H9 (cell line): ENCODE measurements around the gene CFAP54. TPM values are rescaled to one million over a fixed set of nuclear protein-coding genes. Genes with fewer than 3 reads are reported as not detected.

Source experiments
- DNase-seq: peaks from one replicate; pipeline ENCODE4 v3.0.0-alpha.2; 2017
- H2AFZ ChIP-seq: one replicate; pipeline ENCODE4 v1.6.1; 2013; ENCODE audit warnings: mild to moderate bottlenecking, low read length, control low read depth, moderate library complexity
- H2AK5ac ChIP-seq: 2 replicates; pipeline ENCODE4 v1.6.1; 2013; ENCODE audit warnings: low read length, control low read depth, mixed read lengths; ENCODE audit not compliant: insufficient read length
- H2BK120ac ChIP-seq: one replicate; pipeline ENCODE4 v1.6.1; 2013; ENCODE audit warnings: low read depth, mild to moderate bottlenecking, low read length, control low read depth, inconsistent platforms; ENCODE audit not compliant: poor library complexity, severe bottlenecking
- H2BK12ac ChIP-seq: 2 replicates; pipeline ENCODE4 v1.6.1; 2013; ENCODE audit warnings: low read length, control low read depth, mixed read lengths, low read depth; ENCODE audit not compliant: insufficient read length
- H2BK15ac ChIP-seq: 2 replicates; pipeline ENCODE4 v1.6.1; 2013; ENCODE audit warnings: low read depth, low read length, control low read depth
- H2BK20ac ChIP-seq: one replicate; pipeline ENCODE4 v1.6.1; 2013; ENCODE audit warnings: low read depth, mild to moderate bottlenecking, low read length, control low read depth, inconsistent platforms; ENCODE audit not compliant: poor library complexity, severe bottlenecking
- H2BK5ac ChIP-seq: 2 replicates; pipeline ENCODE4 v1.6.1; 2013; ENCODE audit warnings: low read length, control low read depth, mixed read lengths; ENCODE audit not compliant: insufficient read length
- H3K14ac ChIP-seq: 2 replicates; pipeline ENCODE4 v1.6.1; 2013; ENCODE audit warnings: low read length, control low read depth; ENCODE audit not compliant: insufficient read depth
- H3K18ac ChIP-seq: 2 replicates; pipeline ENCODE4 v1.6.1; 2013; ENCODE audit warnings: low read depth, mild to moderate bottlenecking, mixed read lengths, low read length, control low read depth; ENCODE audit not compliant: insufficient read length
- H3K23ac ChIP-seq: 2 replicates; pipeline ENCODE4 v1.6.1; 2013; ENCODE audit warnings: low read length, control low read depth, mixed read lengths, low read depth; ENCODE audit not compliant: insufficient read length
- H3K23me2 ChIP-seq: 2 replicates; pipeline ENCODE4 v1.6.1; 2013; ENCODE audit warnings: low read depth, mild to moderate bottlenecking, mixed read lengths, low read length, control low read depth; ENCODE audit not compliant: insufficient read length, poor library complexity, severe bottlenecking
- H3K27ac ChIP-seq: 2 replicates; pipeline ENCODE4 v1.5.1; 2013; ENCODE audit warnings: low read length, control low read depth, mixed read lengths, low read depth; ENCODE audit not compliant: insufficient read length
- H3K27me3 ChIP-seq: 2 replicates; pipeline ENCODE4 v1.6.1; 2013; ENCODE audit warnings: low read length, control low read depth, inconsistent platforms; ENCODE audit not compliant: insufficient read depth
- H3K4ac ChIP-seq: 2 replicates; pipeline ENCODE4 v1.6.1; 2013; ENCODE audit warnings: low read depth, mild to moderate bottlenecking, control low read depth, inconsistent platforms, low read length, moderate library complexity
- H3K4me1 ChIP-seq: 2 replicates; pipeline ENCODE4 v1.6.1; 2013; ENCODE audit warnings: low read length, control low read depth, inconsistent platforms; ENCODE audit not compliant: insufficient read depth
- H3K4me2 ChIP-seq: 2 replicates; pipeline ENCODE4 v1.6.1; 2013; ENCODE audit warnings: low read length, control low read depth, mixed read lengths; ENCODE audit not compliant: insufficient read length, insufficient read depth
- H3K56ac ChIP-seq: 2 replicates; pipeline ENCODE4 v1.6.1; 2013; ENCODE audit warnings: low read depth, mild to moderate bottlenecking, mixed read lengths, low read length, control low read depth; ENCODE audit not compliant: insufficient read length
- H3K79me1 ChIP-seq: 2 replicates; pipeline ENCODE4 v1.6.1; 2013; ENCODE audit warnings: low read depth, mild to moderate bottlenecking, moderate library complexity, low read length, control low read depth, inconsistent platforms; ENCODE audit not compliant: insufficient read depth, poor library complexity, severe bottlenecking
- H3K79me2 ChIP-seq: 2 replicates; pipeline ENCODE4 v1.6.1; 2013; ENCODE audit warnings: low read length, control low read depth, inconsistent platforms; ENCODE audit not compliant: insufficient read depth
- H3K9ac ChIP-seq: 2 replicates; pipeline ENCODE4 v1.6.1; 2013; ENCODE audit warnings: low read length, control low read depth, mixed read lengths; ENCODE audit not compliant: insufficient read length; ENCODE audit errors: extremely low read depth
- H3K9me3 ChIP-seq: one replicate; pipeline ENCODE4 v1.6.1; 2013; ENCODE audit warnings: low read depth, low read length, inconsistent platforms; ENCODE audit not compliant: control insufficient read depth
- H3T11ph ChIP-seq: one replicate; pipeline ENCODE4 v1.6.1; 2013; ENCODE audit warnings: mild to moderate bottlenecking, low read length, control low read depth, inconsistent platforms
- H4K20me1 ChIP-seq: one replicate; pipeline ENCODE4 v1.6.1; 2013; ENCODE audit not compliant: control insufficient read depth, insufficient read length, insufficient read depth
- H4K5ac ChIP-seq: 2 replicates; pipeline ENCODE4 v1.6.1; 2013; ENCODE audit warnings: low read depth, mild to moderate bottlenecking, mixed read lengths, low read length, control low read depth; ENCODE audit not compliant: insufficient read length
- H4K8ac ChIP-seq: replicated peaks from 2 replicates; pipeline ENCODE4 v1.6.1; 2013; ENCODE audit warnings: low read length, control low read depth, mixed read lengths, low read depth; ENCODE audit not compliant: insufficient read length
- H4K91ac ChIP-seq: 2 replicates; pipeline ENCODE4 v1.6.1; 2013; ENCODE audit warnings: low read depth, mild to moderate bottlenecking, moderate library complexity, mixed read lengths, low read length, control low read depth; ENCODE audit not compliant: insufficient read length
- H3K27ac Mint-ChIP-seq, 3 experiments: 2 replicates in 2 of 3; 3 replicates in 1 of 3; pipeline ENCODE4 v1.8.0; 2020 to 2021; ENCODE audit warnings: mixed read lengths in 3 of 3, mild to moderate bottlenecking in 1 of 3, moderate library complexity in 1 of 3
- H3K27me3 Mint-ChIP-seq: 2 replicates; pipeline ENCODE4 v1.8.0; 2021; ENCODE audit warnings: low read depth, mild to moderate bottlenecking, moderate library complexity, mixed read lengths
- H3K36me3 Mint-ChIP-seq, 3 experiments: 2 replicates in 2 of 3; 3 replicates in 1 of 3; pipeline ENCODE4 v1.8.0; 2020 to 2021; ENCODE audit warnings: low read depth in 3 of 3, mixed read lengths in 3 of 3; ENCODE audit not compliant: insufficient read depth in 1 of 3
- H3K4me1 Mint-ChIP-seq, 2 experiments: 2 replicates each; pipeline ENCODE4 v1.8.0; 2020; ENCODE audit warnings: mixed read lengths in 2 of 2
- H3K4me3 Mint-ChIP-seq, 2 experiments: 2 replicates in 1 of 2; 3 replicates in 1 of 2; pipeline ENCODE4 v1.8.0; 2020 to 2021; ENCODE audit warnings: mild to moderate bottlenecking in 2 of 2, mixed read lengths in 2 of 2, moderate library complexity in 1 of 2
- H3K9me3 Mint-ChIP-seq, 2 experiments: 2 replicates in 1 of 2; 3 replicates in 1 of 2; pipeline ENCODE4 v1.8.0; 2020; ENCODE audit warnings: mild to moderate bottlenecking in 2 of 2, mixed read lengths in 2 of 2, moderate library complexity in 1 of 2
- CTCF ChIP-seq: fragments of 200-600 bp; sonication (generic); conservative IDR thresholded peaks from 3 replicates; pipeline ENCODE4 v1.8.0; 2021; ENCODE audit warnings: antibody characterized with exemption, mild to moderate bottlenecking
- WGBS: extraction: QIAGEN DNeasy Blood & Tissue Kit; methylation state at CpG from one replicate; pipeline ENCODE4 v1.1.7; 2013; ENCODE audit warnings: missing lambda C conversion rate, low lambda C conversion rate, mixed read lengths; ENCODE audit not compliant: insufficient read length; ENCODE audit errors: extremely low coverage; 5-methylcytosine and 5-hydroxymethylcytosine counted together
- total RNA-seq: library from RNA; stranded (reverse); gene quantifications from 2 replicates; pipeline ENCODE4 v1.2.1, GENCODE V29; 2021

The CFAP54 gene
- total RNA-seq, 1 experiment from 2014 or later: 0.24 TPM

DNA sequence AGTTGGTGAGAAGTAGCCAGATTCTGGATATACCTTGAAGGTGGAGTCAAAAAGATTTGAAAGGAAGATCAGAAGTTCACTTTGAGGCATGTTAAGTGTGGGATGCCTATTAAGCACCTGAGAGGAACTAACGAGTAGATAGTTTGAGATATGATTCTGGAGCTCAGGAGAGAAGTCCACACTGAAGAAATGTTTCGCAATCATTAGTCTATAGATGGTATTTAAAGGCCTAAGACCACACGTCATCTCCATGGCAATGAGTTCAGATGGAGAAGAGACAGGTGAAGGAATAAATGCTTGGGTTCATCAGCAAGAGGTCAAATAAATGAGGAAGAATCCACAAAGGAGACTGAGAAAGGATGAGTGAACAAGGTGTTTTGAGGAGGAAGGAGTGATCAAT is 224.8 kb downstream of the CFAP54 start:
- no peak overlapping the region for H2AK5ac ChIP-seq
- H3T11ph ChIP-seq: no peak overlapping the region
- no peaks in the 10 kb centered on the region for H3K9me3 ChIP-seq
- no peak overlapping the region for H3K56ac ChIP-seq
- H3K4me1 ChIP-seq: no peaks in the 10 kb centered on the region
- Mint-ChIP-seq H3K9me3 (no peaks in the 10 kb centered on the region), H3K4me3 (no peak overlapping the region), H3K27me3 (no peaks in the 10 kb centered on the region), H3K4me1 (peaks cover 9 to 11% of the 10 kb centered on the region in 2 experiments), H3K36me3 (no peaks in the 10 kb centered on the region), H3K27ac (no peak overlapping the region)
- H3K27ac ChIP-seq: no peak overlapping the region
- no peak overlapping the region for H3K14ac ChIP-seq
- WGBS: no CpG with 5 or more reads among the region's 3 CpGs
- no peak overlapping the region for H2BK20ac ChIP-seq
- no peak overlapping the region for H4K91ac ChIP-seq
- no peaks in the 10 kb centered on the region for H3K23me2 ChIP-seq
- no peak overlapping the region for H2BK12ac ChIP-seq
- H2BK120ac ChIP-seq: no peak overlapping the region
- H3K4ac ChIP-seq: no peak overlapping the region
- H4K20me1 ChIP-seq: no peaks in the 10 kb centered on the region
- no peak overlapping the region for H3K4me2 ChIP-seq
- H2AFZ ChIP-seq: no peak overlapping the region
- no peak overlapping the region for H3K18ac ChIP-seq
- no peak overlapping the region for H2BK15ac ChIP-seq
- no peaks in the 10 kb centered on the region for H3K27me3 ChIP-seq
- no peak overlapping the region for H3K9ac ChIP-seq
- no peaks in the 10 kb centered on the region for H3K79me1 ChIP-seq
- no peak overlapping the region for H4K8ac ChIP-seq
- DNase-seq: no peak
- no peak overlapping the region for H2BK5ac ChIP-seq
- no peak for TF ChIP-seq CTCF
- no peak overlapping the region for H3K23ac ChIP-seq
- H3K79me2 ChIP-seq: no peaks in the 10 kb centered on the region
- H4K5ac ChIP-seq: no peak overlapping the region
